Femur (tissue), 1 donor: ENCODE measurements around the gene ADAMTS14.
"Not testable (repeated sequence)": the region's sequence is repeated elsewhere in the genome, so short reads cannot be mapped to it uniquely, and the experiment has no call there.

ENCODE experiments used
- DNase-seq: peaks from one replicate; pipeline ENCODE4 v3.0.0-alpha.2; 2017

Gene ADAMTS14

GRCh38 chr10:70658582-70659136 lies 13.6 kb upstream of the ADAMTS14 start:
- no peak for DNase-seq

- no peak for DNase-seq
Measured at GRCh38 chr10:70659306-70659705, 13.0 kb upstream of the ADAMTS14 start.

DNA sequence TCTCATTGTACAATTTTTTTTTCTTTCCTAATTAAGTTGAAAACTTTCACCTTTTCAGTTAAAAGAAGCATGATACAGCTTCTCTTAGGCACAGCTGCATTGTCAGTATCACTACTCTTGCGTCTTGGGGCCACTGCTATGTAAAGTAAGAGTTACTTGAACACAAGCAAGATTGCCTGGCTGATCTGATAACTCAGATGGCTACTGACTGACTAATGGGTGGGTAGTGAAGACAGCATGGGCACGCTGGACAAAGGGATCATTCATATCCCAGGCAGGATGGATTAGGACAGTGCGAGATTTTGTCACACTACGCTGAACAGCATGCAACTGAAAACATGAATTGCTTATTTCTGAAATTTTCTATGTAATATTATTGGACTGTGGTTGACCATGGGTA lies 11.6 kb upstream of the ADAMTS14 start:
- DNase-seq, result no peak

GRCh38 chr10:70661623-70662361 lies 10.5 kb upstream of the ADAMTS14 start:
- no peak for DNase-seq

DNA sequence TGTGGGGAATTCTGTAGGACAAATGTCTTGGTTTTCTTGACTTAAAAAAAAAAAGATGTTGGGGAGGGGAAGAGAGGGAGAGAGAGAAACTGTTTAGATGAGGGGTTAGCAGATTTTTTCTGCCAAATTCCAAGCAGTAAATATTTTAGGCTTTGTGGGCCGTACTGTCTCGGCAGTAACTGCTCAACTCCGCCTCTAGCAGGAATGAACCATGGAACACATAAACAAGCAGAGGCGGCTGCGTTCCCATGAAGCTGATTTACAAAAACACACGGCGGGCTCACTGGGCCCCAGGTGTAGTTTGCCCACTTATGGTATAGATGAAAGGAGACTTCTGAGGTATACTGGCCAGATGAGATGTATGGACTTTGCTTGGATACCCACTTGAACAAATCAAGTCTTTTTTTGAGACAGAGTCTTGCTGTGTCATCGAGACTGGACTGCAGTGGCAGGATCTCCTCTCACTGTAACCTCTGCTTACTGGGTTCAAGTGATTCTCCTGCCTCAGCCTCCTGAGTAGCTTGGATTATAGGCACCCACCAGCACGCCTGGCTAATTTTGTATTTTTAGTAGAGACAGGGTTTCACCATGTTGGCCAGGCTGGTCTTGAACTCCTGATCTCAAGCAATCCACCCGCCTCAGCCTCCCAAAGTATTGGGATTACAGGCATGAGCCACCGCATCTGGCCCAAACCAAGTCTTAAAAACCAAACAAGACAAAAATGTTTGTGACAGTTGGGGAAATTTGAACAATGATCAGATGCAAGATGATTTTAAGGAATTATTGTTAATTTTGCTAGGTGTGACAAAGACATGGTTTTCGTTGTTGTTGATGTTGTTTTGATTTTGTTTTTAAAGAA lies 9.7 kb upstream of the ADAMTS14 start:
- peak; percentile 69 for DNase-seq

DNA sequence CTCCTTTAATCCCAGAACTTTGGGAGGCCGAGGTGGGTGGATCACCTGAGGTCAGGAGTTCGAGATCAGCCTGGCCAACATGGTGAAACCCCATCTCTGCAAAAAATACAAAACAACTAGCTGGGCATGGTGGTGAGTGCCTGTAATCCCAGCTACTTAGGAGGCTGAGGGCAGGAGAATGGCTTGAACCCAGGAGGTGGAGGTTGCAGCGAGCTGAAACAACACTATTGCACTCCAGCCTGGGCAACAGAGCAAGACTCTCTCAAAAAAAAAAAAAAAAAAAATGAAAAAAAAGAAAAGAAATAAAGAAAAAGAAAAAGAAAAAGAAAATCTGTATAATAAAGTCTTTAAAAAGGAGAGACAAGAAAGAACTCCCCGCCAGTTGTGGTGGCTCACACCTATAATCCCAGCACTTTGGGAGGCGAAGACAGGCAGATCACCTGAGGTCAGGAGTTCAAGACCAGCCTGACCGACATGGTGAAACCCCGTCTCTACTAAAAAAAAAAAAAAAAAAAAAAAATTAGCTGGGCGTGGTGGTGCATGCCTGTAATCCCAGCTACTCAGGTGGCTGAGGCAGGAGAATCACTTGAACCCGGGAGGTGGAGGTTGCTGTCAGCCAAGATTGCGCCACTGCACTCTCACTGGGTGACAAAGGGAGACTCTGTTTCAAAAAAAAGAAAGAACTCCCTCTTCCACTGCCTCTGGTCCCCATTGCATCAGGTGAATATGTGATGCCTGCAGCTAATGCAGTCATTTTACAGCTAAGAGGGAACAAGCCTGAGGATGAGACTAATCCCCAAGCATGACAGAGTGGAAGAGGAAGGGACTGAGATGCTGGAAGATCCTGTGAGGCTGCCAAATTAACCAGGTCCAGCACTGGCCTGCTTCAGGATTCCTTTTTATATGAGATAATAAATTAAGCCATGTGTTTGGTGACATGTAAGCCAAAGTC lies 8.6 kb upstream of the ADAMTS14 start:
- not testable (repeated sequence) for DNase-seq

GRCh38 chr10:70664702-70665195 lies 7.6 kb upstream of the ADAMTS14 start:
- DNase-seq, result peak; percentile 86

GRCh38 chr10:70666960-70667798 lies 5.1 kb upstream of the ADAMTS14 start:
- DNase-seq, result no peak

- DNase-seq, result not testable (repeated sequence)
Measured at GRCh38 chr10:70667818-70668217, 4.5 kb upstream of the ADAMTS14 start.

- no peak for DNase-seq
Measured at GRCh38 chr10:70668454-70668970, 3.8 kb upstream of the ADAMTS14 start.

DNA sequence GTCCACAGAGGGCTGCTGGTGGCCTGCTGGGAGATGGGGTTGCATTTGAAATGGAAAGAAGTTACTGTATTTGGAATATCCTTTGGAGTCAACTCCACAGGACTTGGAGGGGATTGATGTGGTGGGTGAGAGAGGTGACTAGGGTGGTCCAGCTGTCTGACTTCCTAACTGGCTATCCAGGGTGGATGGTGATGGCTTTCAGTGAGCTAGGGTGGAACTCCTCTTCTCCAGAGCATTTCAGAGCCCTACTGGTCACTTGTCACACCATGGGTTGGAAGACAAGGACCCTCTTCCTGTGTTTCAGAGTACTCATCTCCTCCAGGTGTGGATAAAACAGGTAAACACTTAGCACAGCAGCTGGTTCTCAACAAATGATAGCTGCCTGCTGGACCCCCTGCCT lies 3.3 kb upstream of the ADAMTS14 start:
- DNase-seq, result no peak

DNA sequence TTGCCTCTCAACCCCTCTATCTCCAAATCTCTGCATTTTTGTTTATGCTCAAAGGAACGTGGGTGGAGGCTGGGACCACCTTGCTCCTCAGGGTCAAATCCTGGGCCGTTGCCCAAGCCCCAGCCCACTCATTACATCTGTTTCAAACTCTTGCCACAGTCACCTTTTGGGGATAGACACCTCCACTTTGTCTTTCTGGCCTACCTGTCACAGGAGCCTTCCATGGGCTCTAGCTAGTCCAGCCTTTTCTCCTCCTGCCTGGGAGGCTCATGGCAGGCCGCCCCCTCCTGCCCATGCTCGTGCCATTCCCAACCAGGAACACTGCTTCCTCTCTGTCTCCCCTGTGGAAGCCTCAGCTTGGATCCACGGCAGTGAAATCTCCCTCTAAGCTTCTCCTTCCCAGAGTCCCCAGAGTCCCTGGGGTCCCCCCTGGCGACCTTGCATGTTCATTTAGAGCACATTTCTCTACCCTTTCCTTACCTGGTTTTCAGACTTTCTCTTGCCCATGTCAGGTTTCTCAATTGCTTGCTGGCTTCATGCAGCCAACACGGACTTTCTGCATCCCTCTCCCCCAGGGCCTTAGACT lies 2.5 kb upstream of the ADAMTS14 start:
- no peak for DNase-seq

- DNase-seq, result no peak
Measured at GRCh38 chr10:70671619-70672164, 614 bp upstream of the ADAMTS14 start.

- DNase-seq, result peak; percentile 83
Measured at GRCh38 chr10:70673043-70673928, 980 bp downstream of the ADAMTS14 start.

DNA sequence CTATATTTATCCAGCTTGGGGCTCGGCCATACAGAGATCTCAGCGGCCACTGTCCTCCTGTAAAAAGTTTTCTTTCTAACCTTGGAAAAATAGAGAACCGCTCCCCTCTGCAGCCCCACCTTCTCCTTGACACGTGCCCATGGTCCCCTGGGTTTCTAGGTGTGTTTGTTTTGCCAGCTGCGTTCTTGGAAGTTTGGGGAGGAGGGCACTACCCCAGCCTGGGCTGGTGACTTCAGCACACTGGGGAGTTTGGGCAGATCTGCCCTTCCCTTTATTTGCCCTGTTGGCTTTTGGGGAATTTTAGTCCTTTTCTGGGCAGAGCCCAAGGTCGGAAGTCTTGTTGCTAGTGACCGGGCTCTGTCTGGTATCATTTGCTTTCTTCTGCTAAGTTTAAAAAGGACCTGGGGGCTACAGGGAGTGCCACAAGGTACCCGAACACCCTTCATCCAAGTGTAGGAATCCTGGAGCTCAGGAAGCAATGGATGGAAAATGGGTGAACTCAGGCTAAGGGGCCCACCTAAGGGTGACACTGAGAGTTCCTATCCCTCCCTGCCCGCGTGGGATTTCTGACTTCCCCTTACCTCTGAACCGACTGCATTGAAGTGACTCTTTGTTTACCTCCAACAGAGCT lies 1.7 kb downstream of the ADAMTS14 start:
- DNase-seq, result no peak

GRCh38 chr10:70674560-70675495 lies 2.5 kb downstream of the ADAMTS14 start:
- no peak for DNase-seq

DNA sequence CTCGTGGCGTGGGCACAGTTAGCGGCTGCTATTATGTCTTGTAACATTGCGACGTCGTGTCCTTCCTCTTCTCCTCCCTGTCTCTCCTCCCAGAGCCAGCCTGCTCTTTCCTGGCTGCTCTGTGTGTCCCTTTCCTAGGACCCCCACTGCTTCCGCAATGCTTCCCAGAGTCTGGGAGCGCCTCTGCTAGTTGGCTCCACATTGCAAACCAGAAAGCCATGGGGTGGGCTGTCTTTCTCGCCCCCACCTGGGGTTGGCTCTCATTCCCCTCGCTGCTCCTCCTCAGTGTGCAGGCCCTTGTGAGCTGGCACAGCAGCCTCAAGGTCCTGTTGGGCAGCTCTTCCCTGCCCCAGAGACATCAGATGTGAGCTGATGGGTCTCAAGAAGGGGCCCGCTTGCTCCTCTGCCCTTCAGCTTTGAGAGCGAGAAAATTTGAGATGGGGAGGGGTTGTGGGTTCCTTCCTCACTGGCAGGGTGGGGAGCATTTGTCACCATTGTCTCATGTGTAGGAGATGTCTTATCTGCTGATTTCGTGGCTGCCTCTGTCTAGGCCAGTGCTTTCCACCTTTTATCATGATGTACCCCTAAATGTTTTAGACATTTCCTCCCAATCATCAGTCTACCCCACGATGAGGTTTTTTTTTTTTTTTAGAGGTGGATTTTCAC lies 3.3 kb downstream of the ADAMTS14 start:
- DNase-seq, result peak; percentile 15
